Superior temporal gyrus (tissue), 1 donor: ENCODE data around the gene ATG4A.

Experiments used
- DNase-seq: peaks from one replicate; pipeline ENCODE4 v3.0.0-alpha.2; 2016; ENCODE audit errors: extremely low spot score

ATG4A gene

DNA sequence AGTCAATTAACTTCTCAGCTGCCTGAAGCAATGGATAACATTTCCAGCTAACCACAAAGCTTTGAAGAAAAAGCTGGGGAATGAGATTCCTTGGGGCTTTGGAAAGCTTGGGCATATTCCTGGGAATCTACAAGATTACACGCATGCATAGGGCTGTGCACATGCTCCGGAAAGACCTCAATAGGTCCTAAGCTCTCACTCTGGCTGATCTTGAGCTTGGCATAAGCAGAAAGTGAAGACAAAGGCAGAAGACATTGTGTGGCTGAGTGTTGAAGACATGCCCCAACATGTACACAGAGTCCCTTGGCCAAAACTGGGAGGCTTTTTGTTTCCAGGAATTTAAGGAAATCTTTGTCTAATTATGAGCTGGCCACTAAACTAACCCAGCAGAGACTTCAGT is 31.2 kb downstream of the ATG4A start:
- no peak for DNase-seq

DNA sequence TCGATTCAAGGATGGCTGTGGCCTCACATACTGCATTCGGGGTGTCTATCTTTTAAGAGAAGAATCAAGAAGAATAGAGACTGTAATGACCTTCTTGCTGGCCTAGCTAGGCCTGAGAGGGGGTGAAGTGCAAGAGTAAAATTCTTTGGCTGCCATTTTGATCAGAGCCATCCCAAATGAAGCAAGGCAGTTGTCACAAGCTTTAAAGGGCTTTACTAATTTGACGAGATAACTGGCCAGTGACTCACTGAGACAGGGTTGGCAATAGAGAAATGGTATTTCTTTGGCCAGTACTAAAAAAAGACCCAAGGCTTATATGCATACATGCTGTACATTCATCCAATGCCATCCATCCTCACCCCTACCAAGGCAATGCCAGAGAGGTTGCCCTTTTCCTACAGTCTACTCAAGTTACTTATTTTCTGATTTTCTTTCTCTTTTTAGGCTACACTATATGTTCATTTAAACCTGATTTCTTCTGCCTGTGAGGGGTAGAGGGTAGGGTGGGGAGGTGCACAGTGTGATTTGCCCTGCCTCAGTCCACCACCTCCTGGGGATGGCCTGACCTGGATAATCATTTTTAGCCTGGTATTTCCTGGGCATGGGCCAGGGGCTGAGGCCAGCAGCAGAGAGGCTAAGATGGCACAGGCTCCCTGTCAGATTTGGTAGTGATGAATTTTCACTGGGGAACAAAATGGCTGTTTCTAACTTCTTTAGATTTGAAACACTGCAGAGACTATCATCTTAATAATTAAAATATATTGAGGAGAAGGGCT is 32.2 kb downstream of the ATG4A start:
- no peak for DNase-seq

DNA sequence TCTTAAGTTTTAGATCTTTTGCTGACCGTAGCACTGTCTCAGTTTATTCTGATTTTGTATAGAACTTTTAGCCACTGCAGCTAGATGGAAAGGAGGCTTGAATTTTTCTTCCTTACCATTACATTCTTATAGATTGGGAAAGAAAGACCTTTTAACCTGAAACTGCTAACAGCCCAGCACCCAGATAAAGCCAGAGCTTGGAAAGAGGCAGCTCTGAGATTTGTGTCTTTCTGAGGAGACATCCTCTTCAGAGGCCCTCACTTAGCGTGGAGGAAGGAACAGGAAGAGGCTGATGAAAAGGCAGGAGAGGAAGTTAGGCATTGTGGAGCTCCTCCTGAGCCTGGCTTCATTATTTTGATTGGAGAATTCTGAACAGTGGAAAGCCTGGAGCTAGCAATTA is 35.1 kb downstream of the ATG4A start:
- DNase-seq, result no peak

DNA sequence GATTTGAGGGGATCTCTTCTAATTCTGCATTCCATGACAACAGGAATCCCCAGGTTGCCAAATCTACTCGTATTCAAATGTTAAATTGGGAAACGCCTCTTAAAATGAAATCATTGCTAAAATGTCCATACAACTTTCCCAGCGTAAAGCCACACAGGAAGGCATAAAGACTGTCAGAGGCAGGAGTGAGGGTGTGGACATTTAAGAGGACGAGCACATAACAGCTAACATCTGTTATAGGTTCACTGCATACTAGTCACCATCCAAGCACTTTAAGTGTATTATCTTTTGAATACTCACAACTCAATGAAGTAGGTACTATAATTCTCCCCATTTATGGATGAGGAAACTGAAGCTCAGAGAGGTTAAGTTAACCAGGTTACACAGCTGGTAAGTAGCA is 35.6 kb downstream of the ATG4A start:
- no peak for DNase-seq

DNA sequence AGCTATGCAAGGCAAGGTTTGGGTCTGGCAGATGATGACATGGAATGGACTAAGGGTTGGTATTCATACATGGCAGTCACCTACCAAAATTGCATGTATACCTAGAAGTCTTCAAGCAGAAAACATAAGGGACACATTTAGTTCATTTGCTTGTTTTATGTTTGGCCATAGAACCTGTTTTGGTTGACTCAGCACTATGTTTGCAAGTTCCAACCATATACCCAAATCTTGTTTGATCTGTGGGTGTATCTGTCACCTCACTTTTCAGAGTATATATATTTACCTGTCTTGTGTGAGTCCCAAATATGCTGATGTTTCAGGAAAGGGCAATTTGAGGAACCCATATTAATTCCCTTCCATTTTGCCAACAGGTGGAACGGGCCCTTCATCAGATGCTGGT is 39.3 kb downstream of the ATG4A start:
- no peak for DNase-seq

DNA sequence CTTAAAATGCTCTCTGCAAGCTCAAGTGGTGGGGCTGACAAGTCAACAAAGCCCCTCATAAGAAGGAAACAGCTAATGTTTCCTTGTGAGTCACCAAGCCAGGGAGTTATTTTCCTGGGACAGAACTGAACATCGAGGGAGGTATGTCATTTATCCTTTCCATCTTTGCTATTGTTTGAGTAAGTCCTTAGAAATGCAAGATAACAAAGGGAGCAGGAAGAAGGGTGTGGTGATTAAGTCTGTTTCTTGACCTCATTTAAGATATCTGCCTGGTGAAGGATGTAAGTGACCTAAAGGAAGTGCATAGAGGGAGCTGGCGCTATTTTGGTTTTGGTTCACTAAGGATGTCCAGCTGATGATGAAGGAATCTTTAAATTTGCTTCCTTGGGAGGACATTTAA is 39.9 kb downstream of the ATG4A start:
- no peak for DNase-seq

DNA sequence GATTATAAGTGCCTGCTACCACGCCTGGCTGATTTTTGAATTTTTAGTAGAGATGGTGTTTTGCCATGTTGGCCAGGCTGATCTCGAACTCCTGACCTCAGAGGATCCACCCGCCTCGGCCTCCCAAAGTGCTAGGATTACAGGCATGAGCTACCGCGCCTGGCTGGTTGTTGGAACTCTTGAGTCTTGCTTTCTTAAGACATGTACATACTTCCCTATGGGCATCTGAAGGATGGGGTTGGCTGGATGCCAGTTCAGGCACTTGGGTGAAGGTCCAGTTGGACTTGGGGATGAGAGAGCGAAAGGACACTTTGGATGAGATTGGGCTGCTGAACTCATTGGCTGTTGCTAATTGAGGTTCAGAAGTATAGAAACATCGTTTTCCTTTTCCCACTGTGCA is 40.5 kb downstream of the ATG4A start:
- DNase-seq, result no peak

DNA sequence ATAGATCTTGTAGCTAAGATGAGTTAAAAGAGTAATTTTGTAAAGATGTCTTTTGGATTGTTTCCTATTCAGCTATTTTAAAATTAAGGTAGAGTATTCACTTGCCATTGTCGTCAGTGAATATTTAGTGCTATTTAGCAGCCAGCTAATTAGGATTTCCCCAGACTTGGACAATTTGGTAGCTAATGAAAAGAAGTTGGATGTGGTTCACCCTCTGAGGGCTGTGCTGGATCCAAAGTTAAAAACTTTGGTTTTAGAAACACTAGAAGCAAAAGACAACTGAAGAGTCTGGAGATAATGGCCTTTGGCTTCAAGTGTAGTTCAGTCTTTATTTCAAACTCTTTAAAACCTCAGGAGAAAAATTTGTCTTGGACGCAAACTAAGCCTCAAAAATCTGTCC is 41.3 kb downstream of the ATG4A start:
- no peak for DNase-seq

DNA sequence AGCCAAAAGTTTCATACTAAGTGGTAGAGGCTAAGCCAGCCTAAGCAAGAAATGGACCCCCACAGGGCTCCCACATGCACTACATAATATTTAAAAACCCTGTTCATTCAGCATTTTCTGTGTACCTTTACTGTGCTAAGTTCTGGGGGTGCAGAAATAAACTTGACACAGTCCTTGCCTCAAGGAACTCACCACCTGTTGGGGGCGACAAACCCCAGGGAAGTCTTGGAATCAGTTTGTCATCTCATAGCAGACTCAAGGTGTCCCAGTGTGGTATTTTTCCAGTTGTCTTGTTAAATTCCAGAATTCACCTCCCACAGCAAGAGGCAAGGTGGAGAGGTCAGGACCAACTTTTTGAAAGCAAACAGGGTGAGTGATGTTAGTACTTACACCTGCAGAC is 43.1 kb downstream of the ATG4A start:
- DNase-seq, result no peak

DNA sequence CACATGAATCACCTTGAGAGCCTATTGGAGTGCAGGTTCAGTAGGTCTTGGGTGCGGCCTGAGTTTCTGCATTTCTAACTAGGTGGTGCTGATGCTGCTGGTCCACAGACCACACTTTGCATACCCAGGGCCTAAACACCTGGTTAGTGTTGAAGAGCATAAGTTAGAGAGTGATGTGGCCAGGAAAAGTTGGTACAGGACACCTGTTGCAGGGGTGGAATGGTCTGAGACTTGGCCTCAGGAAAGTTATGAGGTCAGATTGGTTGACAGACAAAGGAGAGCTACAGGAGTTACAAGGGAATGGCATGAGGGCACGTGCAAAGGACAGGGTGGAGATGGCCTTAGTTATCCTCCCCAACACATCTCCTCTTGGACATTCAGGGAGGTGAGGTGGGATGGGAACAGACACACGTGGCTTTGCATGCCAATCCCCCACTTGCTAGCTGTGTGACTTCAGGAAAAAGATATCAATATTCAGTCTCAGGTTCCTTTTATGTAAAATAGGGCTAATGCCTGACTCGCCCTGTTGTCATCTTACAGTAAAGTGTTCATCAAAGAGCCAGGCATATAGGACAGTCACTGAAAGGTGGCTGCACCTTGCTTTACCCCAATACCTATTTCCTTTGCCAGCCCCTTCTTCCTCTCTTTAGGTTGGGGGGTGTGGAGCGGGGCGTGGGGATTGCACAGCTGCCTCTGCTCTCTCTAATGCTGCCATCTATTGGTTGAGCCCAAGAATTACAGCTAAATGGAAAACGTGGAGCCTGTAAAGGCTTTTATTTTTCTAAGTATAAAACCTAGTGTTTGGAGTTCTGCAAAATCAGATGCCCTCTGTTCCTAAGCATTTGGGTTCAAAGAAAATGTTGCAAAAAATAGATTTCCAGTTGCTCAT is 47.5 kb downstream of the ATG4A start:
- DNase-seq, result no peak

DNA sequence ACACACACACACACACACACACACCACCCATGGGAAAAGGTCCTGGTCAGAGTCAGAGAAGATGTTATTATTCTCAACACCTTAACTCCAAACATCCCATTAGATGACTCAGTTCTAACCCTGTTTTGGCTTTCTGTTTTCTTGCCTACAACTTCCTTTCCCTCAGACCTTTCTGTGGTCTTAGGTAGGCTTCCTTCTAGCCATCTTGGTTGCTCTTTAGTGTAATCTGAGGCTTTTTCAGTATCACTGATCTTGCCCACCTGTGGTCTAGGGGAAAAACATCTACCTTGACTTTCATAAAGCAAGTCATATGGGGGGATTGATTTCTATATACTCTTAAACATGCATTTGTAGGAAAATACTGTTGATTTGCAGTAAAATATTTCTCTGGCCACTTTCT is 56.9 kb downstream of the ATG4A start:
- no peak for DNase-seq

DNA sequence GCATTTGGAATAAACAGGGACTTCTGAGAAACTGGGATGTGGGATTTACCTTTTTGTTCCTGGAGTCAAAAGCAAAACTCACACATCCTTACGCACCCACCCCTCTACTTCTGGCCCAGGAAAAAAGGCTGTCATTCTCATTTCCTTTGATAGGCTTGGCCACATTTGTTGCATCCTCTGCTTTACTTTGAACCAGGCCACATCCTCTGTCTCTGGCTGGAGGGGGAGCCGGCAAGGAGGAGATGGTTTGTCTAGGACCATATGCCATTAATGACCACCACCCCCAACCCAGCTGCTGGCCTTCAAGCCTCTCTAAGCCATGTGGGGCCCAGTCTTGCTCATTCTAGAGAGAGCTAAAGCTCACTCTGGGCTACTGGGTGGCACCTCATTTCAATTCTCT is 64.5 kb downstream of the ATG4A start:
- no peak for DNase-seq

DNA sequence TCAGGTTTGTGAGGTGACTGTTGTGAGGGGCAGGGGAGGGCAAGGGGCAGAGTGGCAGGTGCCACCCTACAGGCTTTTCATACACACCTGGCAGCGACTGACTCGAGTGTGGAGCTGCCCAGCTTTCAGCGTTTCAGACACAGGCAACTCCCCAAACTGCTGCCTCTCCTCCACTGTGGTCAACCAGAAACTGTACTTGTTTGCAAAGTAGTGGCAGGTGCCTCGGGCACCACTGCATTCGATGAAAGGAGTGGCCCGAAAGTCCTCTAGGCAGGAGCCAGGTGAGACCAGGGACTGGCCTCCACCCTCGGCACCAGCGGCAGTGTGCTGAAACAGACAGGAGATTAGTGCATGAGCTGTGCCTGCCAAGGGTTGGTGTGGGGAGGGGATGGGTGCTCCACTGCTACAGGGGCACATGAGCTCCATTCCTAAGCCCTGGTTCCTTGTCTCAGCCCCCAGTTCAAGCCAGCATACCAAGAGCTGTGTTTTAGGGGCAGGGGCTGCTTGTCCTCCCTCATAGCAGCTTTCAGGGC is 65.4 kb downstream of the ATG4A start:
- no peak for DNase-seq

DNA sequence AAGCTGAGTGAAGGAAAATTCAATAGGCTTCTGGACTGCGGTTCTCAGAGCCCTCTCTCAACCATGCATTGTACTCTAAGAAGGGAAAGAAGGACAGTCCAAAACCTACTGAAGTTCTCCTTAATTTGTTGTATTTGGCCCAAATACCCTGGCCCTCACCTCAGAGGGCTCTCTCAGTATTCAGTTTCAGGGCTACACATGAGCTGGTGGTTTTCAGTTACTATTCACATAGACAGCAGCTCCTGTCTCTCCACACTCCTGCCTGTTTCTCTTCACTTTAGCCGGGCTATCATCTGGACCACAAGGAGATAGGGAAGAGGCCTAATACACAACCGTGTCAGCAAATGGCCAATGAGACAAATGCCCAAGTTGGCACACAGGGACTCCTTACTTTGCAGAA is 66.0 kb downstream of the ATG4A start:
- no peak for DNase-seq

DNA sequence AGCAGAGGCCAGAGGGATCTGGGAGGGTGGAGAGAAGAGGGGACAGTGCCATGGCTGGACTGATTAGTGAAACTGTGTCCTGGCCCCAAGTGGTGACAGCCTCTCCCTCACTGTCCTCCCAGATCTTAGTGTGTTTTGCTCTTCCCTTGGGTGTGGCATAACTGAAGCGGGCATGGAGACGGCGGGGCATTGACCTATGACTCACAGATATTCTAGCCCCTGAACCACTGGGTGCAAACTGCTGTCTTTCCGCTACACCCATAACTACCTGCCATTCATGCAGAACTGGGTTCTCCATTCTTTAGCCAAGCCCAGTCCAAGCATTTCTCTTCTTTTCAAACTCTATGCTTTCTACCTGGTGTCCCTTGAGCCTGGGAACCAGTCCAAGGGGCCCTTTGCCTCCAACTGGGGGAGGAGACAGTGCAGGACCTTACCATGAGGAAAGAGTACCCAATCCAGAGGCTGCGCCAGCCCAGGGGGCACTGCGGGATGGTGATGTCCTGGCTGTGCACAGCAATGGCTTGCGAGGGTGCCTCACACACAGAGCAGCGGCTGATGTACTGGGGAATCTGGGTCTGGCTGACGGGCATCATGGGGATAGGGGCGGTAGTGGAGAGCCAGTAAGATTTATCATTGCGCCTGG is 67.6 kb downstream of the ATG4A start:
- no peak for DNase-seq

DNA sequence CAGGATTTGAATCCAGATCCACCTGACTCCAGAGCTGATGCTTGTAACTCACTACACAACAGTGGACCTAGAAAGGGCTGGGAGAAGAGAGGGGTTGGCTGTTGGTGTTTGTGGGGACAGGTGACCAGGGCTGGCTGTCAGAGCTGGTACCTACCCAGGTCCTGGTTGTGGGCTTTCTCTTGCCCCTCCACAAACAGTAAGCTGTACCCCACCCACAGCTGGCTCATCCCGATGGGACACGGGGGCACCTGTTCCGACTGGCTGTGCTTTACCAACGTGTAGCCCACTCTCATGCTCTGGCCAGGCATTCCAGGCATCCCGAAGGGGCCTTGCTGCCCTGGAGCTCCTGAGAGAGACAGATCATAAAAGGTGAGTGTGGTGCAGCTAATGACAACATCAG is 68.7 kb downstream of the ATG4A start:
- DNase-seq, result no peak

DNA sequence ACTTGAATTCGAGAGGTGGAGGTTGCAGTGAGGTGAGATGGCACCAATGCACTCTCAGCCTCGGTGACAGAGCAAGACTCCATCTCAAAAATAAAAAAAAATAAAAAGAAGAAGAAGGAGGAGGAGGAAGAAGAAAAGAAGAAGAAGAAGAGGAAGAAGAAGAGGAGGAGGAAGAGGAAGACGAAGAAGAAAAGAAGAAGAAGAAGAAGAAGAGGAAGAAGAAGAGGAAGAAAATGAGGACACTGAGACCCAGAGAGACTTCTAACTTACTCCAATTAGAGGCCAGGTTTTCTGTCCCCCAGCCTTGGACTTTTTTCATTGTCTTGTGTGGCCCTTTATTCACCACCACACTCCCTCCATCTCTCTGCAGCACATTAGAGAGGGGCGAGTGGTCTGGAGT is 70.7 kb downstream of the ATG4A start:
- no peak for DNase-seq

DNA sequence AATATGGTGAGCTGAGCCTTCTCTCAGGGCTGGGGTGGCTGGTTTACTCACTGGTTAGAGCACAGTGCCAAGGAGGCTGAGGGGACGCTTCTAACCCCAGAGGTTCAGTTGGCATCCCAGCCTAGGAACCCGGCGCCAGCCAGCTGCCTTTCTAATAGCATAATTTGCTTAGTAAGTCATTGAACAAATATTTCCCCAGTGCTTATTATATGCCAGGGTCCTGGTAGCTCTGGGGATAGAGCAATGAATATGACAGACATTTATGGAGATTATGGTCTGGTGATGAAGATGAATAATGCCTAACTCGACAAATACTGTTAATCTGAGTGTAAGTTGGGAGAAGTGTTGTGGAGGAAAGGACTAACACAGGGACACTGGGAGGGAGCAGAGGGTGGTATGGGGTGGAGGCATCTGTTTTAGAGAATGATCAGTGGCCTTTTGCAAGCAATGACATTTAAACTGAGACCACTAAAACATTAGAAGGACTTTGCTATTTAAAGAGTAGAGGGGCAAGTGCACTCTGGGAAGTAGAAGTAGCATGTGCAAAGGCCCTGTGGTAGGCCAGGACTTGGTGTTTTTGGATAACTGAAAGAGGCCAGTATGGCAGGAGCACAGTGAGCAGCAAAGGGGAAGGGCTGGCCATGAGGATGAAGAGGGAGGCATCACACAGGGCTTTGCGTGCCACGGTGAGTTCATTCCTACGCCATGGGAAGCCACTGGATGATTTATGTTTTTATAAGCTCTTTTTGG is 71.9 kb downstream of the ATG4A start:
- DNase-seq, result no peak

DNA sequence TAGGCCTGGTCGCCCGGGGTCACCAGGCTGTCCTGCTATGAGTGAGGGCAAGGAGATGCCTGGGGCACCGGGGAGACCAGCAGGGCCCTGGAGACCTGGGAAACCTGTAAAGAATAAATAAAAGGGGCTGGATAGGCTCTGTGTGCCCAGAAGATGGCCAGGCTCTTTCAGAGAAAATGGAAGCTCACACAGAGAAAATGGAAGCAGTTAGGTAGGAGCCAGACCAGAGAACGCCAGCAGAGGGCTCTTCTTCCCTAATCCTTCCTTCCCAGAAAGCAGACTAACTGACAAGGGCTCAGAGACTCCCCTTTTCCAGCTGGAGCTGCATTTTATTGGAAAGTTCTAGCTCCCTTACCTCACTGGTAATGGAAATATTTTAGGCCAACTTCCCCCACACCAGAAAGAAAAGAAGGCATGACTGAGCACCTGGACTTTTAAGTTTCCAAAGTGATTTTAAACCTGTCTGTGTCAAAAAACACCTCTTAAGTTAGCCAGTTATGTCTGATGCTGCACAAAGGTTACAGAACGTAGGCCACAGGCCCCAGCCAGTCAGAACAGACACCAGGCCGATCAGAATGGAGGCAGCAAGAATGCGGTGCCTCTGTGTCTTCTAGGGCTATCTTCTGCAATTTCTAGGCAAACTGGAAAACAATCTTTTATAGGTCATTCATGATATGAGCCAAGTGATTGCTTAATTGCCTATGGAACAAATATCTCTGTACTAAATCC is 74.0 kb downstream of the ATG4A start:
- peak; percentile 9 for DNase-seq

DNA sequence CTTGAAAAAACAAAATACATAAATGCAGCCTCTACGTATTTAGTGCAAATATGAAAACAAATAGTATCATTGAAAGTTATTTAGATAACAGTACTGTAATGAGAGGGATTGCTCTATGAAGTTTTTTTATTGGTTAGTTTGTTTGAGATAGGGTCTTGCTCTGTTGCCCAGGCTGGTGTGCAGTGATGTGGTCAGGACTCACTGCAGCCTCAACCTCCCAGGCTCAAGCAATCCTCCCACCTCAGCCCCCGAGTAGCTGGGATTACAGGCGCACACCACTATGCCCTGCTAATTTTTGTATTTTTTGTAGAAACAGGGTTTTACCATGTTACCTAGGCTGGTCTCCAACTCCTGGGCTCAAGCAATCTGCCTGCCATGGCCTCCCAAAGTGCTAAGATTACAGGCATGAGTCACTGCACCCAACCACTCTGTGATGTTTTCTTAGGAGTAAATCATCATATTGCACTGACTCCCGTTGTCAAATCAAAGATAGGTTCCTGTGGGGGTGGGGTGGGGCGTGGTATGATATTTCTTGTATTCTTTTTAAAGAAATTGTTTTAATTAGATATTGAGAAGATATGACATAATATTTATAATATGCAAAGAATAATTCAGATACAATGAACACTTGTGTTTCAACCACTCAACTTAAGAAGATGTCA is 75.8 kb downstream of the ATG4A start:
- DNase-seq, result no peak
